Endothelial cell of umbilical vein (primary cell): ENCODE data around the gene NACAD.

Experiments used
- CTCF ChIP-seq, 2 donors: IDR thresholded peaks; 1 replicate in 1 of 2; 2 replicates in 1 of 2; pipeline ENCODE4 v1.5.1; 2011; ENCODE audit warnings: low read length in 2 of 2, mild to moderate bottlenecking in 2 of 2, moderate library complexity in 2 of 2, control low read depth in 1 of 2, inconsistent platforms in 1 of 2, low read depth in 1 of 2; ENCODE audit not compliant: insufficient read depth in 1 of 2; ENCODE audit errors: extremely low read depth in 1 of 2
- POLR2A ChIP-seq: IDR thresholded peaks from 2 replicates; pipeline ENCODE4 v1.6.1; 2012; ENCODE audit warnings: low read depth, mild to moderate bottlenecking, control low read depth, low read length
- POLR2AphosphoS5 ChIP-seq: IDR thresholded peaks from 2 replicates; pipeline ENCODE4 v1.6.1; 2012; ENCODE audit warnings: low read depth, mild to moderate bottlenecking, control low read depth, low read length, moderate library complexity; ENCODE audit not compliant: insufficient read depth

DNA sequence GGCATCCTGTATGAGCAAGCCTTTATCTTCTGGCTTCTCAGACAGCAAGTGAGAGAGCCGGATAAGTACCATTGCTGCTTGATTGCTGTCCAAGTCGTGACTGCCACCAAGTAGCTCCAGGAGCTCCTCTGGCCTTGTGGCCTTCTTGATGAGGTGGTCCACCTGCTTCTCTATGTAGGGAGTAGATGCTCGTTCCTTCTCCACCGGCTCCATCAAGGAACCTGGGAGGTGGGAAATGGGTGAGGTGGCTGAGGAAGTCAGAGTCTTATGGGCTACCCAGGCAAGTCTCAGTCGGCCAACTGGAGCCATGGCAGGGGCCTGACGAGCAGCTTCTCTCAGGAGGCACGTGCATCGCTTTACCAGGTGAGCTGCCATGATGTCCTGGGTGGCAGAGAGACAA lies 20.1 kb upstream of the NACAD start:
- TF ChIP-seq CTCF (IDR thresholded peaks at IDR 0.05; ENCODE audit: extremely low read depth in 1 of 2, insufficient read depth in 1 of 2, low read depth in 1 of 2, low read length in 2 of 2) (no peak), POLR2A (no peak), POLR2AphosphoS5 (no peak)
